IPS-NIHi7 (cell line): ENCODE measurements around the gene ZDHHC8.

ENCODE experiments used
- DNase-seq: peaks from one replicate; pipeline ENCODE4 v3.0.0; 2012; ENCODE audit warnings: mixed read lengths; ENCODE audit errors: extremely low spot score

The ZDHHC8 gene

GRCh38 chr22:20194681-20195593 is 63.3 kb downstream of the ZDHHC8 start:
- DNase-seq, result no peak

- DNase-seq, result no peak
Observed at GRCh38 chr22:20196094-20196842, 64.7 kb downstream of the ZDHHC8 start.
